HUES48 (cell line): ENCODE data around the gene CD99L2.

Source experiments
- H3K27ac ChIP-seq: one replicate; pipeline ENCODE4 v1.7.0; 2013; ENCODE audit warnings: low read depth, low read length, inconsistent platforms
- H3K27me3 ChIP-seq: 2 replicates; pipeline ENCODE4 v1.6.1; 2013; ENCODE audit warnings: mild to moderate bottlenecking, low read length; ENCODE audit not compliant: control insufficient read depth, insufficient read depth
- H3K36me3 ChIP-seq: 2 replicates; pipeline ENCODE4 v1.6.1; 2013; ENCODE audit warnings: low read length; ENCODE audit not compliant: control insufficient read depth, insufficient read depth
- H3K4me1 ChIP-seq: 2 replicates; pipeline ENCODE4 v1.6.1; 2013; ENCODE audit warnings: mild to moderate bottlenecking, low read length; ENCODE audit not compliant: control insufficient read depth, insufficient read depth
- H3K4me3 ChIP-seq: 2 replicates; pipeline ENCODE4 v1.5.1; 2013; ENCODE audit warnings: mild to moderate bottlenecking, low read depth, low read length
- H3K9ac ChIP-seq: 2 replicates; pipeline ENCODE4 v1.6.1; 2013; ENCODE audit warnings: mild to moderate bottlenecking, low read depth, low read length, moderate library complexity
- H3K9me3 ChIP-seq: 2 replicates; pipeline ENCODE4 v1.6.1; 2013; ENCODE audit warnings: low read length; ENCODE audit not compliant: control insufficient read depth, insufficient read depth

The CD99L2 gene

GRCh38 chrX:150752124-150752523 is 146.3 kb downstream of the CD99L2 start:
- Histone ChIP-seq H3K9me3 (peaks cover 10% of the 10 kb centered on the region), H3K4me3 (no peak overlapping the region), H3K4me1 (no peaks in the 10 kb centered on the region), H3K36me3 (no peaks in the 10 kb centered on the region), H3K27me3 (no peaks in the 10 kb centered on the region), H3K27ac (no peak overlapping the region), H3K9ac (no peak overlapping the region)

GRCh38 chrX:150736475-150736874 is 162.0 kb downstream of the CD99L2 start:
- Histone ChIP-seq H3K36me3 (peaks cover 33% of the 10 kb centered on the region), H3K27ac (no peak overlapping the region), H3K4me1 (no peaks in the 10 kb centered on the region), H3K27me3 (no peaks in the 10 kb centered on the region), H3K9ac (no peak overlapping the region), H3K9me3 (peaks cover 30% of the 10 kb centered on the region), H3K4me3 (no peak overlapping the region)

GRCh38 chrX:150731795-150732194 is 166.7 kb downstream of the CD99L2 start:
- Histone ChIP-seq H3K9me3 (peaks cover 23% of the 10 kb centered on the region), H3K9ac (no peak overlapping the region), H3K27me3 (no peaks in the 10 kb centered on the region), H3K36me3 (peaks cover 36% of the 10 kb centered on the region), H3K4me1 (no peaks in the 10 kb centered on the region), H3K27ac (no peak overlapping the region), H3K4me3 (no peak overlapping the region)

- H3K9ac ChIP-seq = no peak overlapping the region
- H3K4me3 ChIP-seq = no peak overlapping the region
- peaks cover 26% of the 10 kb centered on the region for H3K9me3 ChIP-seq
- peaks cover 4% of the 10 kb centered on the region; the same call in 1 of the 2 replicates for H3K4me1 ChIP-seq
- H3K27me3 ChIP-seq = no peaks in the 10 kb centered on the region
- H3K27ac ChIP-seq = no peak overlapping the region
- H3K36me3 ChIP-seq = peaks cover 34% of the 10 kb centered on the region
Observed at GRCh38 chrX:150730719-150731118, 167.7 kb downstream of the CD99L2 start.

- H3K36me3 ChIP-seq = peaks cover 28% of the 10 kb centered on the region
- H3K4me1 ChIP-seq = peaks cover 5% of the 10 kb centered on the region; the same call in 1 of the 2 replicates
- no peak overlapping the region for H3K4me3 ChIP-seq
- no peak overlapping the region for H3K9ac ChIP-seq
- peaks cover 23% of the 10 kb centered on the region for H3K9me3 ChIP-seq
- no peak overlapping the region for H3K27ac ChIP-seq
- no peaks in the 10 kb centered on the region for H3K27me3 ChIP-seq
Observed at GRCh38 chrX:150729956-150730355, 168.5 kb downstream of the CD99L2 start.

GRCh38 chrX:150719621-150720020 is 178.8 kb downstream of the CD99L2 start:
- Histone ChIP-seq H3K9ac (no peak overlapping the region), H3K4me3 (no peak overlapping the region), H3K27me3 (no peaks in the 10 kb centered on the region), H3K27ac (no peak overlapping the region), H3K9me3 (peaks cover 17% of the 10 kb centered on the region; the same call in 1 of the 2 replicates), H3K36me3 (no peaks in the 10 kb centered on the region; the same call in 1 of the 2 replicates), H3K4me1 (no peaks in the 10 kb centered on the region)
